HepG2 (cell line): ENCODE results near the gene RNPEPL1. TPM values are rescaled to one million over a fixed set of nuclear protein-coding genes. Genes with fewer than 3 reads are reported as not detected.

ENCODE experiments used
- ATF2 ChIP-seq: sonication (generic); formaldehyde crosslinking; IDR thresholded peaks from 2 replicates; pipeline ENCODE4 v1.4.0; 2020; ENCODE audit warnings: missing genetic modification reagents
- BATF2 ChIP-seq: sonication (generic); formaldehyde crosslinking; IDR thresholded peaks from 2 replicates; pipeline ENCODE4 v1.8.0; 2022; ENCODE audit warnings: mild to moderate bottlenecking, missing genetic modification reagents, moderate library complexity
- GPBP1L1 ChIP-seq: sonication (generic); formaldehyde crosslinking; IDR thresholded peaks from 2 replicates; pipeline ENCODE4 v1.5.0; 2020; ENCODE audit warnings: mild to moderate bottlenecking, missing genetic modification reagents
- GZF1 ChIP-seq: sonication (generic); formaldehyde crosslinking; IDR thresholded peaks from 2 replicates; pipeline ENCODE4 v1.5.1; 2020; ENCODE audit warnings: mild to moderate bottlenecking, missing genetic modification reagents
- HMG20B ChIP-seq: conservative IDR thresholded peaks from 2 replicates; pipeline ENCODE4 v1.6.1; 2016; ENCODE audit warnings: missing genetic modification reagents, missing compliant biosample characterization
- JUN ChIP-seq: sonication (generic); formaldehyde crosslinking; IDR thresholded peaks from 2 replicates; pipeline ENCODE4 v1.4.0; 2020; ENCODE audit warnings: mild to moderate bottlenecking, missing genetic modification reagents
- KDM1A ChIP-seq: IDR thresholded peaks from 2 replicates; pipeline ENCODE4 v1.6.1; 2016; ENCODE audit warnings: missing compliant biosample characterization
- LBX2 ChIP-seq: sonication (generic); formaldehyde crosslinking; IDR thresholded peaks from 2 replicates; pipeline ENCODE4 v1.5.0; 2020; ENCODE audit warnings: missing genetic modification reagents, mild to moderate bottlenecking, borderline replicate concordance
- MIXL1 ChIP-seq: IDR thresholded peaks from 2 replicates; pipeline ENCODE4 v1.6.1; 2016
- MXD3 ChIP-seq: IDR thresholded peaks from 2 replicates; pipeline ENCODE4 v1.6.1; 2016; ENCODE audit warnings: mild to moderate bottlenecking, missing biosample characterization, missing genetic modification reagents
- NFIC ChIP-seq: IDR thresholded peaks from 2 replicates; pipeline ENCODE4 v1.6.1; 2012; ENCODE audit warnings: mild to moderate bottlenecking, low read length, inconsistent platforms
- NFRKB ChIP-seq: fragments of 450-650 bp; IDR thresholded peaks from 2 replicates; pipeline ENCODE4 v1.6.1; 2017
- NR2F1 ChIP-seq, 2 experiments: fragments of 450-650 bp in 1 of 2; formaldehyde crosslinking in 1 of 2; IDR thresholded peaks; 2 replicates each; pipeline versions ENCODE4 v1.5.0 to v1.6.1; 2016 to 2020; ENCODE audit warnings: mild to moderate bottlenecking in 1 of 2, missing compliant biosample characterization in 1 of 2, missing genetic modification reagents in 1 of 2, moderate library complexity in 1 of 2
- PLRG1 ChIP-seq: fragments of 450-650 bp; conservative IDR thresholded peaks from 2 replicates; pipeline ENCODE4 v1.6.1; 2016
- RXRB ChIP-seq: IDR thresholded peaks from 2 replicates; pipeline ENCODE4 v1.6.1; 2016; ENCODE audit warnings: borderline replicate concordance, missing genetic modification reagents, missing compliant biosample characterization
- SNAI1 ChIP-seq: sonication (generic); formaldehyde crosslinking; IDR thresholded peaks from 2 replicates; pipeline ENCODE4 v1.5.0; 2020; ENCODE audit warnings: mild to moderate bottlenecking, missing genetic modification reagents, borderline replicate concordance
- SPEN ChIP-seq: sonication (generic); formaldehyde crosslinking; IDR thresholded peaks from 2 replicates; pipeline ENCODE4 v1.5.1; 2020; ENCODE audit warnings: low read depth, mild to moderate bottlenecking, missing genetic modification reagents
- SRY ChIP-seq: sonication (generic); formaldehyde crosslinking; IDR thresholded peaks from 2 replicates; pipeline ENCODE4 v1.8.0; 2022; ENCODE audit warnings: mild to moderate bottlenecking, missing genetic modification reagents
- TEAD2 ChIP-seq: sonication (generic); formaldehyde crosslinking; IDR thresholded peaks from 2 replicates; pipeline ENCODE4 v1.9.0; 2021; ENCODE audit warnings: missing genetic modification reagents
- TERF1 ChIP-seq: sonication (generic); formaldehyde crosslinking; IDR thresholded peaks from 2 replicates; pipeline ENCODE4 v1.8.0; 2022; ENCODE audit warnings: mild to moderate bottlenecking, missing genetic modification reagents, moderate library complexity
- TMF1 ChIP-seq: sonication (generic); formaldehyde crosslinking; IDR thresholded peaks from 2 replicates; pipeline ENCODE4 v1.8.1; 2022; ENCODE audit warnings: low read depth, missing genetic modification reagents
- ZNF136 ChIP-seq: sonication (generic); formaldehyde crosslinking; IDR thresholded peaks from 2 replicates; pipeline ENCODE4 v1.8.1; 2022; ENCODE audit warnings: low read depth, mild to moderate bottlenecking, moderate library complexity, missing genetic modification reagents
- ZNF260 ChIP-seq: sonication (generic); formaldehyde crosslinking; IDR thresholded peaks from 2 replicates; pipeline ENCODE4 v1.4.0; 2020; ENCODE audit warnings: missing genetic modification reagents, low read depth, mild to moderate bottlenecking, borderline replicate concordance
- ZNF331 ChIP-seq: sonication (generic); formaldehyde crosslinking; IDR thresholded peaks from 2 replicates; pipeline ENCODE4 v1.4.0; 2020; ENCODE audit warnings: missing genetic modification reagents
- ZNF619 ChIP-seq: sonication (generic); formaldehyde crosslinking; IDR thresholded peaks from 2 replicates; pipeline ENCODE4 v1.4.0; 2020; ENCODE audit warnings: mild to moderate bottlenecking, missing genetic modification reagents
- polyA plus RNA-seq, 8 experiments: library from polyadenylated mRNA; depleted of rRNA in 3 of 8; stranded (reverse) in 7 of 8; unstranded in 1 of 8; fragments of >200 nt; fragmentation: Illumina TruSeq in 4 of 8; extraction: Trizol in 4 of 8; gene quantifications; 2 replicates each; pipeline versions ENCODE4 v1.2.1 to v1.2.3, GENCODE V29; 2011 to 2016; ENCODE audit warnings: low read depth in 4 of 8, missing spikeins in 1 of 8, mixed read lengths in 1 of 8; ENCODE audit not compliant: insufficient read depth in 1 of 8
- total RNA-seq, 5 experiments: library from RNA; depleted of rRNA; stranded (reverse); fragments of >200 nt; fragmentation: Illumina TruSeq; extraction: Trizol; gene quantifications; 2 replicates each; pipeline ENCODE4 v1.2.3, GENCODE V29; 2016; ENCODE audit warnings: low read depth in 1 of 5

The RNPEPL1 gene
- total and polyA plus RNA-seq, 2 of the 13 experiments (the other 11 are each of a cell fraction or from before 2014, with no cell fraction given) = 13.0 to 18.0 TPM

- TF ChIP-seq MIXL1 (CRISPR knock-in tag) = 0 out of 2 replicates have a peak, but pooled peaks have one; percentile 51
- peak; percentile 8; the same call in 1 of the 2 replicates for TF ChIP-seq SNAI1 (CRISPR knock-in tag)
- no peak; the same call in 1 of the 2 replicates for TF ChIP-seq ZNF260 (CRISPR knock-in tag)
- no peak; the same call in 1 of the 2 replicates for TF ChIP-seq SPEN
- no peak; the same call in 1 of the 2 replicates for TF ChIP-seq GZF1
- TF ChIP-seq TMF1 (CRISPR knock-in tag) = no peak
- TF ChIP-seq ZNF619 (CRISPR knock-in tag) = peak; percentile 24; the same call in 1 of the 2 replicates
- peak; percentile 75; the same call in 1 of the 2 replicates for TF ChIP-seq RXRB
- TF ChIP-seq ZNF136 (CRISPR knock-in tag) = peak; percentile 86
- peak; percentile 20; the same call in 1 of the 2 replicates for TF ChIP-seq JUN (CRISPR knock-in tag)
- 0 out of 2 replicates have a peak, but pooled peaks have one; percentile 35 for TF ChIP-seq KDM1A (CRISPR knock-in tag)
- no peak for TF ChIP-seq PLRG1
- TF ChIP-seq NFRKB = no peak
- TF ChIP-seq ZNF331 = peak; percentile 82; the same call in 1 of the 2 replicates
- TF ChIP-seq ATF2 (CRISPR knock-in tag) = peak; percentile 78
- no peak for TF ChIP-seq BATF2 (CRISPR knock-in tag)
- TF ChIP-seq TERF1 (CRISPR knock-in tag) = no peak
- TF ChIP-seq SRY (CRISPR knock-in tag) = no peak
- TF ChIP-seq MXD3 (CRISPR knock-in tag) = no peak; the same call in 1 of the 2 replicates
- TF ChIP-seq GPBP1L1 (CRISPR knock-in tag) = no peak
- TF ChIP-seq HMG20B (CRISPR knock-in tag) = 0 out of 2 replicates have a peak, but pooled peaks have one; percentile 46
- TF ChIP-seq NR2F1 (CRISPR knock-in tag; IDR thresholded peaks at IDR 0.05) = 0 out of 4 replicates have a peak, but pooled peaks of 1 of the 2 experiments have one; percentile 34
- no peak for TF ChIP-seq LBX2
- peak; percentile 98 for TF ChIP-seq NFIC
- TF ChIP-seq TEAD2 (CRISPR knock-in tag) = no peak
Measured at GRCh38 chr2:240604291-240604938, 36.1 kb downstream of the RNPEPL1 start (continued).
